GM11168 (cell line): ENCODE data around the gene LZTR1.
"Not testable (repeated sequence)": the region's sequence is repeated elsewhere in the genome, so short reads cannot be mapped to it uniquely, and the experiment has no call there.

Experiments
- in situ Hi-C: fragments of 300-500 bp; cut with MboI; formaldehyde crosslinking; loops from one replicate; pipeline ENCODE4 v1.12.0; 2022; ENCODE audit warnings: low sequenced_read_pairs; ENCODE audit not compliant: unreplicated experiment

Gene LZTR1

DNA sequence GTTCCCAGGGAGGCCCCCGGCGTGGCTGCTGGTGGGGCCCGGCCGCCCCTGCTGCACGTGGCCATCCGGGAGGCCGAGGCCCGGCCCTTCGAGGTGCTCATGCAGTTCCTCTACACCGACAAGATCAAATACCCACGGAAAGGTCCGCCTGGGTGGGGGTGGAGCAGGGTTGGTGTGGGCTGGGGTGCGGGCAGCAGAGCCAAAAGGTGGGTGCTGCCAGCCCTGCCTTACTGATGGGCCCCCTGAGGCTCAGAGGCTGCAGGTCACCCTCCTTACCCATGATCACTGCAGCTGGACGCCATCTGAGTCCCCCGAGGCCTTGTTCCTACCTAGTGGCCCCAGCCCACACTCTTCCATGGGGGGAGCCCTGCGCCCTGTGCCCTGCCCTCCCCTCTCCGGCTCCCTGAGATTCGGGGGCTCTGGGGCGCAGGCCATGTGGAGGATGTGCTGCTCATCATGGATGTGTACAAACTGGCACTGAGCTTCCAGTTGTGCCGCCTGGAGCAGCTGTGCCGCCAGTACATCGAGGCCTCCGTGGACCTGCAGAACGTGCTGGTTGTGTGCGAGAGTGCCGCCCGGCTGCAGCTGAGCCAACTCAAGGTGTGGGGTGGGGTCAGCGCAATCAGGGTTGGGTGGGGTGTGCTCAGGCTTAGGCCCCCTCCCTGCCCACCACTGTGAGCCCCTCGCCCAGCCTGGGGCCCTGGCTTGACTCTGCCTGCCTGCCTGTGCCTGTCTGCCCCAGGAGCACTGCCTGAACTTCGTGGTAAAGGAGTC is 12.2 kb downstream of the LZTR1 start:
- in situ Hi-C loops, result no loop called here

DNA sequence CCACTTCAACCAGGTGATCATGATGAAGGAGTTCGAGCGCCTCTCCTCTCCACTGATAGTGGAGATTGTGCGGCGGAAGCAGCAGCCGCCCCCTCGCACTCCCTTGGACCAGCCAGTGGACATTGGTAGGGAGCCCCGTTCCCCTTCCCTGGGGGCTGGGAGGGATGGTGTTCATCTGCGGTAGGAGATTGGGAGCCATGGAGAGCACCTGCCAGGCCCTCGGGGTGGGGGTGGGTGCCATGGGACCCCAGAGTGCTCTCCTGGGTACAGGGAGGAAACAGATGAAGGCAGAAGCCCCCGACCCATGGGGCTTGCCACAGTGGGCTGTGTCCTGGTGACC is 12.8 kb downstream of the LZTR1 start:
- in situ Hi-C loops, result no loop called here

DNA sequence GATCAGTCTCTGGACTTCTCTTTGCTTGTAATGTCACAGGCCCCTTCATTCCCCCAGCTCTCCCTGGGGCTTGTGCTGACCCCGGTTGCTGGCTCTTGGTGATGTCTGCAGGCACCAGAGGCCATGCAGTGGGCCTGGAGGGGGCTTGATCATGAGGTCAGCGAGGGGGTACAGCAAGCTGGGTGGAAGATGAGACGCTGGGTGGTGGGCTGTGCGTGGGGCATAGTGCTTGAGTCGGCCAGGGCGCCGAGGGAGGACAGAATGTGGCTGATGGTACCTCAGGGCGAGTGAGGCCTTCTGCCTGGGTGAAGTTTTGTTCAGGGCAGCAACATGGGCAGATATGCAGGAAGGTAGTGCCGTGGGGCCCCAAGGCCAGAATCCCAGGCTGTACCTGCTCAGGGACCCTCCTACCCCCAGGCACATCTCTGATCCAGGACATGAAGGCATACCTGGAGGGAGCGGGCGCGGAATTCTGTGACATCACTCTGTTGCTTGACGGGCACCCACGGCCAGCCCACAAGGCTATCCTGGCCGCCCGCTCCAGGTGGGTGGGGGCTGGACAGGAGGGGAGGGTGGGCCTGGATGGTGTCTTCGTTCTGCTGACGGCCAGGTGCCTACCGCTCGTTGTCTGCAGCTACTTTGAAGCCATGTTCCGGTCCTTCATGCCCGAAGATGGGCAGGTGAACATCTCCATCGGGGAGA is 13.4 kb downstream of the LZTR1 start:
- in situ Hi-C loops, result no loop called here

DNA sequence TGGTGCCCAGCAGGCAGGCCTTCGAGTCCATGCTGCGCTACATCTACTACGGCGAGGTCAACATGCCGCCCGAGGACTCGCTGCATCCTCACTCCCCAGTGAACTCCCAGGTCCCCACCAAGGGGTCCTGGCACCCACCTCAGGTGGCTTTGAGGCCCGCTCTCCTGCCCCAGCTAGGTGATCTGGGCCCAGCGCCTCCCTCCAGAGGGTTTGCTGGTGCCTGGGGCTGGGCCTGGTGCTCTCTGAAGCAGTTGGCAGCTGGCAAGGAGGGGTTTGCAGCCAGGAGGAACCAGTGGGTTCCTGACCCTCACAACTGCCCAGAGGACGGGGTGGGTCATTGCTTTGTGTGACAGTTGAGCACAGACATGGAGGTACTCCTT is 13.9 kb downstream of the LZTR1 start:
- in situ Hi-C loops, result no loop called here

DNA sequence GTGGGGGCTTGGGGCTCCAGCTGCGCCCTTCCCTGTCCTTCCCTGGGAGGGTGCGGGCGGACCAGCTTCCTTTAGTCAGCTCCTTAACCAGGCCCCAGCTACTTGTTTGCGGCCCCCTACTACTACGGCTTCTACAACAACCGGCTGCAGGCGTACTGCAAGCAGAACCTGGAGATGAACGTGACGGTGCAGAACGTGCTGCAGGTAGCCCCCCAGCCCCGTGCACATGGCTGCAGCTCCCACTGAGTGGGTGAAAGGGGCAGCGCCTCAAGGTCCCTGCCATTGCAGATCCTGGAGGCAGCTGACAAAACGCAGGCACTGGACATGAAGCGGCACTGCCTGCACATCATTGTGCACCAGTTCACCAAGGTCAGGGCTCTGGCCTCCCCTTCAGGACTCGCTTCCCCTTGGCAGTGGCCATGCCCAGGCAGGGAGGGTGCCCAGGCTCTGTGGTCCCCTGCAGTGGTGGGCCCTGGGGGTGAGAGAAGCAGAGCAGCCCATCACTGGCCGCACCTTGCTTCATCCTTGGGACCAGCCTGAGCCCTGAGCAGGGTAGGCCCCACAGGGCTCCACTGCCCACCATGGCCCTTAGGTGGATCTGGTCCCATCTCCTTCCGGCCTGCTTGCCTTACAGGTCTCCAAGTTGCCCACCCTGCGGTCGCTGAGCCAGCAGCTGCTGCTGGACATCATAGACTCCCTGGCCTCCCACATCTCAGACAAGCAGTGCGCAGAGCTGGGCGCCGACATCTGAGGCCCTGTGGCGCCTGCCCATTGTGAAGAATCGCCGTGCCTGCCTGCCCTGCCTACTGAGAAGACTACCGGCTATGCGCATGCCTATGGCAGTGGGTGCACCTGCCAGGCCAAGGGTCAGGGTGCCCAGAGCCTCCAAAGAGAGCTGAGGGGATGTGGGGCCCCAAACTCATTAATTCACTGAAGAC is 14.8 kb downstream of the LZTR1 start:
- in situ Hi-C loops, result no loop called here

DNA sequence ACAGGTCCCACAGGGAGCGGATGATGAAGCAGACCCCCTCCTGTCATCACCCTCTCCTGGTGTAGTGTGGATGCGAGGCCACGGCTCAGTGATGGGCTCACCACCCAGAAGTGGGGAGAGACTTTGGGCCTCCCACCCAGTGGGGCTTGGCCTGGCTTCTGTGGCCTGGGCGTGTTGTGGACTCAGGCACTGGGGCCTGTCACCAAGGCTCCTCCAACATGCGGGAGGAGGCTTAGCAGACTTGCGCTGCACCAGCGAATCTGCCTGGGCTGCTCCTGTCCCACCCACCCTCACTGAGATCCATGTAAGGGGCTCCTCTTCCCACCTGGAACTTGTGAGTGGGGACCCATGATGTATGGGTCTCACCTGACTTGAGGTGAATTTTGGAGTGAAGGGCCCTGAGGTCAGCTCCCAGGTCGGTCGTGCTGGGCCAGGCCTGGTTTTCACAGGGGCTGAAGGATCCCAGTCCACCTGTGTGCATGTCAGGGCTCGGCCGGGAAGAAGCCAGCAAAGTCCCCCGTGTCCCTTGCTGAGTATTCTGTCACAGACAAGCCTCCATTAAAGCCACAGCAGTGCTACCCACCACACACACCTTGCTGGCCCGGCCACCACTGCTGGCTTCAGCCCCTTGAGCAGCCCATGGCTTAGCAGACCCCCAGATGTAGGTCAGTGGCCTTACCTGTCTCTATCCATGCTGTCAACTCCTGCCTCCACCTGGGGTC is 15.6 kb downstream of the LZTR1 start:
- in situ Hi-C loops, result no loop called here

DNA sequence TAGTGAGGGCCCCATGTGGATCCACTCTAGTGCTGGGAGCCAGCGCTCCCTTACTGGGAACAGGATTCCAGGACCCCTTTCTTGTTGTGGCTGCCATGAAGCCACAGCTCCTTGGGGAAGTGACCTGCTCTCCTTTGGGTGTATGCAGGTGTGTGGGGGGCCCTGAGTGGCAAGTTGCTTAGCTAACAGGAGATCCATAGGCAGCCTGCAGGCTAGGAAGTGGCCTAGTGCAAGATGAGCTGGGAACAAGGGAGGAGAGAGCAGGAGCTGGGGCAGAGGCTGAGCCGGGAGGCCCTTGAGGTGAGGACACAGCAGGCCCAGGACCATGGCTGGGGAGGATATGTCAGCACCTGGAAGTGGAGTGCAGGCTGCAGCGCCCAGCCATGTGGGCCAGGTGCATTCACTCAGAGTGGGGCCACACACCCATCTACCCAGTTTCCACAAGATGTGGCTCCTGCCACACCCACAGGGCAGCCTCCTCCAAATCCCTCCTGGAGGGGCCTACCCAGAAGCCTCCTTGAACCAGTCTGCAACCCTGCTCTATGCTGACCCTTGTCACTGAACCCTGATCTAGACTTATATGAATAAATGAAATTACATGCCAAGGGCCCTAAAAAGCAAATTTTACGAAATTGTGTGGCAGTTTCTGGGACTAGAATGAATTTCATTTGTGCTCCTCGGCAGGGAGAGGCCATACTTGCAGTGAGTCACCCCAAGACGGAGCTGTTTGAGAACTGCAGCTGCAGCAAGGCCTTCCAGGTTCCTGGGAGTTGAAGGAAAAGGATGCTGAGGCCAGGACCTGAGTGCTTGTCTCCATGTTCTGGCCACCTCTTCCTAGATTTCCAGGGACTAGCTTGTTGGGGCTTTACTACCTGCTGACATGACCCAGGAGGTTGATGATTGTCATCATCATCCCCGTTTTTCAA is 16.6 kb downstream of the LZTR1 start:
- in situ Hi-C loops, result no loop called here

DNA sequence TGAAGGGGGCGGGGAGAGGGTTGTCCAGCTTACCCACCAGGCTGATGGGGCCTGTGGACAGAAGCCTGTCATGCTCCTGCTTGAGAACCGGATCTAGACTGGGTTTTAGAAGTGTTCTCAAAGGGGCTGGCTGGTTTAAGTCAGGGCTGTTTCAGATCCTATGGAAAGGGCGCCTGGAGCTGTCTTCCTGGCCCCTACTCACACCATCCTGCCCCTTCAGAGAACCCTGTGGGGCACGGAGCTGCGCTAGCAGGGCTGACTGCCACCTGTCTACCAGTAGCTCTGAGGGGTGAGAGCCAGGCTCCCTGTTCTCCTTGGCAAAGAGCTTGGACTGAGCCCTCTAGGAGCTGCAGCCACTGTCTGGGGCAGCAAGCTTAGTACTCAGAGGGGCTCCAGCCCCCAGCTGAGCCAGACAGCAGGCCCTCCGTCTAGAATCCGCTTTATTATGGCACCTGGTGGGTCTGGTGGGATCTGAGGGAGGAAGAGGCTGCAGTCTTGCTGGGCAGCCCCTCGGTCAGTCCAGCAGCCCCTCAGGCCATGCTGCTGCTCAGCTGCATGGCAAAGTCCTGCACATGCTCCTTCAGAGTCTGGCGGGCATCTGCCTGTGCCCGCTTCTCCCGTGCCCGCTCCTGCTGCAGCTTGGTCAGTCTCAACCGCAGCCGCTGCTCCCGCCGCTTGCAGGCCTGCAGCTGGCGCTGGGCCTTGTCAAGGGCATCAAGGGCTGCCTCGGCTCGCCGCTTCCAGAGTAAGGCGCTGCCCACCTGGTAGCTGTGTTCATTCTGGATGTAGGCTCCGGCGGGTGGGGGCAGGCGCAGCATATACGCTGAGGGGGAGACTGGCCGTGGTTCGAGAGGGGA is 17.5 kb downstream of the LZTR1 start:
- in situ Hi-C loops, result no loop called here

DNA sequence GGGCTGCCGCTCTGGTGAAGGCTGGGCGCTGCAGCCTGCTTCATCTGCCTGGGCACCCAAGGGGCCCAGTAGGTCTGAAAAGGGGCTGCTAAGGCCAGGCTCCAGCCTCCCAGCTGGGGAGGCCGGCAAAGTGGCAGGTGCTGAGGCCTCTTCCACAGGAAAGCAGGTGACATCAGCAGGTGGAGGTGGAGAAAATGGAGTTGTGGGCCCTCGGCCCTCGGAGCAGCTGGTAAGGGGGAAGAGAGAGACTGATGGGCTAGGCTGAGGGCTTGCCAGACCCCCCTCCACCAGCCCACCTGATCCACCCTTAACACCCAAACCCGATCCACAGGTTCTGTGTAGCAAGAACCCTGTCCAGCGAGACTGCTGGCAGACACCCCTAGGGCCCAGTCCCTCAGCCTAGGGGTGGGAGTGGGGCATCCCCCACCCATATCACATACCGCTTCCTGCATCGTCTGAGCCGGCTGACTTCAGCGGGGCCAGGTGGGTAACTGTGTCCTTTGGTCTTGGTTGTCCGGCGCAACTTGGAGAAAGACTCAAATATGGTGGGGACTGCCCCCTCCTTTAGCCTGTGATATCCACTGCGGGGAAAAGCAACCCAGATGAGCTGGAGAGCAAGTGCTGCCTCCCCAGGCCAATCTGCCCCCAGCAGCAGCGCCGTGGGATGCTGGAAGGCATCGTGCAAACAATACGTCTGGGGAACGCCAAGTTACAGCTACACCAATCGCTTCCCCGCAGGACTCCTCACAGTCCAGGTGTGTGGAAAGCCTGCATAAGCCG is 18.3 kb downstream of the LZTR1 start:
- in situ Hi-C loops, result no loop called here

DNA sequence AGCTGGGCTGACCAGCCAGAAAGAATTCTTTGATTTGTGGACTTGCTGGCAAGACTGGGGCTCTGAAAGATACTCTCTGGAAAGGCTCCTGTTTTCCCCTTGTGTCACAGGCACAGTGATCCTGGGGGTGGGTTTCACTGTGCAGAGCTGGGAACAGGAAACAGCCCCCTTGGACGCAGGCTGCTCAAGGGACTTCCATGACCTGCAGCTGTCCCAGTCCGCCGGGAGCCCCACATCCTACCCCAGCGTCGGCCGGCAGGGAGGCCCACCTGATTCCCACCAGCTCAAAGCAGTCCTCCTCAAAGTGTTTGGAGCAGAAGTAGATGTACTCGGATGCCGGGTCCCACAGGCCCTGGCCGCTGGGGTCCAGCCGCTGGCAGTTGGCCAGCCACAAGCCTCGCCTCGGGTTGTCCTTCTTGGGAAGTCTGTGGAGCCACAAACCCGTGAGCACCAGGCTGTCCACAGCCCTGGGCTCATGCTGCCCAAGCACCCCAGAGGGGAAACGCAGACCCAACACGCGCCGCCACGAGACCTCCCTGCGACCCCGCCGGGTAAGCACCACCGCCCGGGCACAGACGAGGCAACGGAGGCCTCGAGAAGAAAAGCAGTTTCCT is 19.0 kb downstream of the LZTR1 start:
- in situ Hi-C loops, result no loop called here

DNA sequence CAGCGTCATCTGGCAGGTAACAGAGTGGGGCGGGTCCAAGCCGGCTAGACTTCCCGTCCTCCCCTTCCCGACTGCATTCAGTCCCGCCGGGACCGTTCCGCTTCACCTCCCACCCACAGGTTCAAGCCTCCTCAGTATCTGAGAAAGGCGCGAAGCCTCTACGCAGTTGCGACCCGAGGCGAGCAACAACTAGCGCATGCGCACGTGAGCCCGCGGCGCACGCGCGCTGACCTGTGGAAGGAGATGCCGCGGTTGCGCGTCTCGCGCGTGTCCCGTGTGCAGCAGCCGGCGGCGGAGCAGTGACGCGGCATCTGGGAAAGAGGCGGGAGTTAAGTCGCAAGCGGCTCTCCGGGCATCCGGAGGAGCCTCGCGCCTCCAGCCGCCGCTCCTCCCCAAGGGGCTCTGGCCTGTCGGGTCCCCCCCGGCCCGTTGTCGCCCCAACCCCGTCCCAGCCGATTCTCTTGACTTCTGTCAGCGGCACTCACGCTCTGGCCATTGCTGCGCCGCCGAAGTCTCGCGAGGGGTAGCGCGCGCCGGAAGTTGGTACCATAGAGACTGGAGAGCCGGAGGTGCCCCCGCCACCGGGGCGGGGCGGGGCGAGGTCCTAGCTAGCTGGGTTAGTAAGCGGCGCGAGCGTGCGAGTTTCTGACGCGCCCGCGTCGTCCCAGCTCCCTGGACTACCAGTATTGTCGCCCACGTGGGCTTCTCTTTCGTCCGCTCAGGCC is 19.7 kb downstream of the LZTR1 start, which contains the start of gene THAP7:
Gene THAP7, minus strand, starts transcription at position 518 of the 725 bp plus-strand sequence. Its CDS starts 207 bp downstream, at position 311.
- in situ Hi-C loops, result no loop called here

DNA sequence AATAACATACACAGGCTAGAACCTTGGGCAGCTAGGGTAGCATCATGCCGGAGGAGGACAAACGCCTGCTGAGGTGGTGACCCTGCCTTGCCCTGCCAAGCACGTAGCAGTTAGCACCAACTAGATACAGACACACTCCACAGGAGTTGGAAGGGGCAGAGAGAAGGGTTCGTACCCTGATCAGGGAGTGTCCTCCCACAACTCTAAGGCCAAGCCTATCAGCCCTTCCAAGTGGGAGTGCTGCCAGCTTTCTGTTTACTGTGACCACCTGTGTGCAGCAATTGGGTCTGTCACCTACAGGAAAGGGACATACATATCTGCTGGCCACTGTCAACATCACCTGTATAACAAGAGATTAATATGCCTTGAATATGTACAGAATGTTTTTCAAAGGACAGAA is 21.7 kb downstream of the LZTR1 start:
- in situ Hi-C loops, result no loop called here

DNA sequence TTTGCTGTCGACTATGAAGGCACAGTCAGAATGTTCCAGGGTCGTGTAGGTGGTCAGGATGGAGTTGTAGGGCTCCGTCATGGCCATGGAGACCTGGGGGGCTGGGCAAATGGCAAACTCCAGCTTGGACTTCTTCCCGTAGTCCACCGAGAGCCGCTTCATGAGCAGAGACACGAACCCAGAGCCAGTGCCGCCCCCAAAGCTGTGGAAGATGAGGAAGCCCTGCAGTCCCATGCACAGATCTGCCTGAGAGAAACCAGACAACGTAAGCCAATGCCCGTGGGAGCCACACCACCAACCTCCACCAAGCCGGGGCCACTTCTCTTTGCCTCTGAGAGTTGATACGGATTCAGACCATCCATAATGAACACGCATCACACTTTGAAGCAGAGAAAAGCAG is 27.1 kb downstream of the LZTR1 start:
- in situ Hi-C loops, result not testable (repeated sequence)

DNA sequence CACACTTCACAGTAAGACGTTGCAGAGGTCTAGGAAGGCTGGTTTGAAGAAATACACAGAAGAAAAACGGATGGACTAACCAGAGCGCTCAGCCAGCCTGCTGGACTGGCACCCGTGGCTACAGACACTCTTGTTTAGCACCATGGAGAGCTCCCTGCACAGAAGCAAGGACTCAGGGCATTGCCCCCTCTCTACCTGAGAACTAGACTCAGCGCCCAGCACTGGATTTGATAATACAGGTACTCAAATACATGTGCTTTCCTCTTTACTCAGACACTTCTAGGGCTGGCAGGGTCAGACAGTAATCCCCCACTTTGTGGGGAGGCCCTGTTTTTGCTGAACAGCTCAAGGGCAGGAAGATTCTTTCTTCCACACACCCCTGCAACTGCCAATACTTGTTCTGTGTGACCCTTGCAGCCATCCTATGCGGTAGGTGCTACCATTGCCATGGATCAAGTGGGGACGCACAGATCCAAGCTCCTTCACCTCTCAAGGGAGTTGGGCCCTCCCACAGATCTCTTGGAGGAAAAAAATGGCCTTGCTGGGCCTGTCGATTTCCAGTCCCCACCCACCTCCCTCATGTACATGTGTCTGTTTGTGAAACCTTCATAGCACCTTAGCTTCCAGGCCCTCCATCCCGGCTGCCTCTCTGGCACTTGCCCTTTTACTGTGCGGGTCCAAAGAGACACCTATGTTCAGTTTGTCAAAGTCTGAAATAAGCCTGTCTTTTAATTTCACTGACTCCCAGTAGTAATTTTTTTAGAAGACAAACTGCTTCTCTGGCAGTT is 27.7 kb downstream of the LZTR1 start:
- in situ Hi-C loops, result no loop called here

DNA sequence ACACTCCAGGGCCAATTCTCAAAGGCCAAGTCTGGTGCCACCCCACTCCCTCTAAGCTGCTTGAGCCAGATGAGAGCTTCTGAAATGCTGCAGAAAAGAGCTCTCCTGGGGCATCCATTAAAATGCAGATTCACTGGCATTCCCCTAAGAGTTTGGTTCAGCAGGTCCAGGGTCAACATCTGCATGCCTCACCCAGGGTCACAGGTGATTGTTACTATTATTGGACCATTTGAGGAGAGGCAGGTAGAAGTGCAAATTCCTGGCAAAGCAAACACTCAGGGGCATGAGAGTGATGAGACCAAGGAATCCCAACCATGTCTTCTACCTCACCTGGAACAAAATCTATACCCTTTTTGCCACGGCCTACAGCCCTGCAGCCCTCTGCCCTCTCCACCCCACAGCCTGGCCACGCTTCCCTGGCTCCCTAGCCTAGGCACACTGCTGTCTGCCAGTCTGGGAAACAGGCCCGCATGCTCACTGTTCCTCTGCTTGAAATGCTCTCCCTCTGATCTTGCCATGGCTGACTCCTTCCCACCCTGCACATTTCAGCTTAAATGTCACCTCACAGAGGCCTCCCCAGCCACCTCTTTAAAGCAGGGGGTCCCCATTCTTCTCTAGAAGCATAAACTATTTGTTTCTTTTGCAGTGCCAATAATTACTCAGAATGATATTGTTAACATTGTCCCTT is 28.5 kb downstream of the LZTR1 start:
- in situ Hi-C loops, result no loop called here
